HG03135 (cell line): ENCODE data around the gene GPR162.

Experiments used
- ATAC-seq: cut with Tn5 transposase; IDR thresholded peaks from one replicate; pipeline ENCODE4 v1.9.1; 2021; ENCODE audit warnings: mild to moderate bottlenecking, moderate library complexity; ENCODE audit not compliant: unreplicated experiment

Gene GPR162

GRCh38 chr12:6787309-6787708 lies 34.3 kb upstream of the GPR162 start:
- no peak for ATAC-seq

- ATAC-seq = no peak
Observed at GRCh38 chr12:6788972-6789924, 32.4 kb upstream of the GPR162 start, which contains the start of gene CD4. CD4 (plus strand) TSS chr12:6789528; CDS start chr12:6800139, 10,611 bp downstream.

GRCh38 chr12:6790496-6791150 lies 31.0 kb upstream of the GPR162 start:
- ATAC-seq = no peak

- ATAC-seq = no peak
Observed at GRCh38 chr12:6791931-6792520, 29.6 kb upstream of the GPR162 start.

- ATAC-seq = no peak
Observed at GRCh38 chr12:6792522-6793201, 29.0 kb upstream of the GPR162 start.

- no peak for ATAC-seq
Observed at GRCh38 chr12:6795088-6795487, 26.5 kb upstream of the GPR162 start.

GRCh38 chr12:6796576-6796975 lies 25.0 kb upstream of the GPR162 start:
- no peak for ATAC-seq

- no peak for ATAC-seq
Observed at GRCh38 chr12:6799147-6799546, 22.5 kb upstream of the GPR162 start.

- ATAC-seq = no peak
Observed at GRCh38 chr12:6807170-6807569, 14.5 kb upstream of the GPR162 start.

- no peak for ATAC-seq
Observed at GRCh38 chr12:6809056-6809455, 12.6 kb upstream of the GPR162 start.

GRCh38 chr12:6810758-6811157 lies 10.9 kb upstream of the GPR162 start:
- ATAC-seq = no peak

GRCh38 chr12:6813363-6813762 lies 8.3 kb upstream of the GPR162 start:
- ATAC-seq = no peak

GRCh38 chr12:6816598-6816997 lies 5.0 kb upstream of the GPR162 start:
- ATAC-seq = no peak

GRCh38 chr12:6817098-6817497 lies 4.5 kb upstream of the GPR162 start:
- ATAC-seq = no peak

GRCh38 chr12:6817662-6818157 lies 3.9 kb upstream of the GPR162 start:
- ATAC-seq = no peak

- no peak for ATAC-seq
Observed at GRCh38 chr12:6818222-6818621, 3.4 kb upstream of the GPR162 start.

GRCh38 chr12:6818645-6819044 lies 3.0 kb upstream of the GPR162 start:
- ATAC-seq = no peak

GRCh38 chr12:6819106-6820030 lies 2.3 kb upstream of the GPR162 start:
- ATAC-seq = no peak

GRCh38 chr12:6820166-6820565 lies 1.5 kb upstream of the GPR162 start:
- no peak for ATAC-seq
